Lower lobe of right lung (tissue), 2 donors: Measurements from ENCODE around the gene MACROD2. TPM values are rescaled to one million over a fixed set of nuclear protein-coding genes. Genes with fewer than 3 reads are reported as not detected.

Experiments used
- ATAC-seq, 2 donors: fragments of 200-7000 bp; cut with Tn5 transposase; one replicate each; pipeline ENCODE4 v1.9.1; 2020 to 2022; ENCODE audit warnings: mild to moderate bottlenecking in 2 of 2, moderate library complexity in 2 of 2
- DNase-seq: peaks from one replicate; pipeline ENCODE4 v3.0.0-alpha.2; 2020
- H3K27ac ChIP-seq: fragments of 200-600 bp; one replicate; pipeline ENCODE4 v1.8.0; 2022
- H3K27me3 ChIP-seq: fragments of 200-600 bp; one replicate; pipeline ENCODE4 v1.8.0; 2022; ENCODE audit warnings: low read depth
- H3K36me3 ChIP-seq: fragments of 200-600 bp; one replicate; pipeline ENCODE4 v1.8.0; 2022; ENCODE audit warnings: mild to moderate bottlenecking
- H3K4me1 ChIP-seq: fragments of 200-600 bp; one replicate; pipeline ENCODE4 v1.8.0; 2022
- H3K4me3 ChIP-seq: fragments of 200-600 bp; one replicate; pipeline ENCODE4 v1.8.0; 2022; ENCODE audit warnings: mild to moderate bottlenecking
- H3K9me3 ChIP-seq: fragments of 200-600 bp; one replicate; pipeline ENCODE4 v1.8.0; 2022
- CTCF ChIP-seq: fragments of 200-600 bp; IDR thresholded peaks from one replicate; pipeline ENCODE4 v1.8.0; 2022; ENCODE audit warnings: antibody characterized with exemption, mild to moderate bottlenecking
- intact Hi-C: fragments of 100-400 bp; cut with DNase I; formaldehyde crosslinking; loops from one replicate; pipeline ENCODE4 v1.11.0; 2022
- total RNA-seq: library from RNA; stranded (reverse); fragmentation: NEBNext Ultra II Directional; extraction: Animal tissue kit (Norgen Biotek cat#: 25700); gene quantifications from one replicate; pipeline ENCODE4 v1.2.1, GENCODE V29; 2021
- donor health status: DM: no; HTN: yes; CAD: no; lungs with severe emphysema.

MACROD2 gene
- total RNA-seq, 1 donor from 2014 or later, result 73.0 TPM

- ATAC-seq, result no peak
- intact Hi-C loops, result no loop called here
These were observed 1169.4 kb downstream of the MACROD2 start for GRCh38 chr20:15164726-15165125.

GRCh38 chr20:15166744-15167143 lies 1171.4 kb downstream of the MACROD2 start:
- Histone ChIP-seq H3K9me3 (no peaks in the 10 kb centered on the region), H3K36me3 (no peaks in the 10 kb centered on the region), H3K4me3 (no peak overlapping the region), H3K4me1 (no peaks in the 10 kb centered on the region), H3K27me3 (no peaks in the 10 kb centered on the region), H3K27ac (no peak overlapping the region)
- TF ChIP-seq CTCF, result no peak
- ATAC-seq (no peak), DNase-seq (no peak)
- intact Hi-C loops, result no loop called here

More at GRCh38 chr20:15164726-15165125, 1169.4 kb downstream of the MACROD2 start:
- Histone ChIP-seq H3K27me3 (no peaks in the 10 kb centered on the region), H3K36me3 (no peaks in the 10 kb centered on the region), H3K4me3 (no peak overlapping the region), H3K9me3 (no peaks in the 10 kb centered on the region), H3K27ac (no peak overlapping the region), H3K4me1 (no peaks in the 10 kb centered on the region)
- DNase-seq, result no peak
- no peak for TF ChIP-seq CTCF

GRCh38 chr20:15171016-15171415 lies 1175.7 kb downstream of the MACROD2 start:
- ATAC-seq, result no peak
- no peaks in the 10 kb centered on the region for H3K4me1 ChIP-seq
- no peaks in the 10 kb centered on the region for H3K9me3 ChIP-seq
- no peak overlapping the region for H3K4me3 ChIP-seq
- intact Hi-C loops, result no loop called here
- H3K36me3 ChIP-seq, result no peaks in the 10 kb centered on the region
- H3K27me3 ChIP-seq, result no peaks in the 10 kb centered on the region
- no peak for DNase-seq
- H3K27ac ChIP-seq, result no peak overlapping the region
- no peak for TF ChIP-seq CTCF

- ATAC-seq (peak in 1 of 2 donors; percentile 11), DNase-seq (no peak)
- H3K27ac ChIP-seq, result no peak overlapping the region
- H3K36me3 ChIP-seq, result no peaks in the 10 kb centered on the region
- no peaks in the 10 kb centered on the region for H3K9me3 ChIP-seq
- intact Hi-C loops, result no loop called here
- no peak overlapping the region for H3K4me3 ChIP-seq
- no peak for TF ChIP-seq CTCF
- H3K4me1 ChIP-seq, result no peaks in the 10 kb centered on the region
- H3K27me3 ChIP-seq, result no peaks in the 10 kb centered on the region
These were observed 1181.6 kb downstream of the MACROD2 start for GRCh38 chr20:15176929-15177328.

GRCh38 chr20:15178581-15178980 lies 1183.3 kb downstream of the MACROD2 start:
- H3K4me3 ChIP-seq, result no peak overlapping the region
- H3K27me3 ChIP-seq, result no peaks in the 10 kb centered on the region
- no peak for ATAC-seq
- H3K27ac ChIP-seq, result no peak overlapping the region
- intact Hi-C loops, result no loop called here
- no peaks in the 10 kb centered on the region for H3K36me3 ChIP-seq
- DNase-seq, result no peak
- no peaks in the 10 kb centered on the region for H3K9me3 ChIP-seq
- no peaks in the 10 kb centered on the region for H3K4me1 ChIP-seq
- no peak for TF ChIP-seq CTCF

- ATAC-seq (no peak), DNase-seq (no peak)
- no peak for TF ChIP-seq CTCF
- Histone ChIP-seq H3K27ac (no peak overlapping the region), H3K4me3 (no peak overlapping the region), H3K9me3 (no peaks in the 10 kb centered on the region), H3K27me3 (no peaks in the 10 kb centered on the region), H3K4me1 (no peaks in the 10 kb centered on the region), H3K36me3 (no peaks in the 10 kb centered on the region)
- intact Hi-C loops, result no loop called here
These were observed 1184.1 kb downstream of the MACROD2 start for GRCh38 chr20:15179381-15179780.
